DMS 273 treated with DMSO at 0.1 percent for 48 hours (cell line): ENCODE results near the gene ALOX12B.
A peak's percentile ranks its signal among the peaks of the same experiment; 100 is the strongest.

ENCODE experiments used
- DNase-seq: peaks from one replicate; lab custom pipeline; 2025; lab: John Stamatoyannopoulos, UW

The ALOX12B gene

GRCh38 chr17:8087075-8087951 lies at the start of gene ALOX12B:
Gene ALOX12B, minus strand, starts transcription at chr17:8087716. Its CDS starts 274 bp downstream, at chr17:8087442.
- no peak for DNase-seq

- no peak for DNase-seq
Observed at GRCh38 chr17:8133941-8134340, 46.4 kb upstream of the ALOX12B start.

- DNase-seq, result no peak
Observed at GRCh38 chr17:8133399-8133798, 45.9 kb upstream of the ALOX12B start.

GRCh38 chr17:8131844-8132441 lies 44.4 kb upstream of the ALOX12B start:
- DNase-seq, result no peak

GRCh38 chr17:8128125-8128784 lies 40.7 kb upstream of the ALOX12B start:
- no peak for DNase-seq

GRCh38 chr17:8126491-8127066 lies 39.1 kb upstream of the ALOX12B start:
- DNase-seq, result peak; percentile 46

GRCh38 chr17:8125947-8126490 lies 38.5 kb upstream of the ALOX12B start:
- no peak for DNase-seq

- DNase-seq, result peak; percentile 26
Observed at GRCh38 chr17:8125154-8125946, 37.8 kb upstream of the ALOX12B start.

- DNase-seq, result no peak
Observed at GRCh38 chr17:8124350-8125153, 37.0 kb upstream of the ALOX12B start.

GRCh38 chr17:8123695-8124349 lies 36.3 kb upstream of the ALOX12B start, which contains the start of gene HES7:
Gene HES7, minus strand, starts transcription at chr17:8124106. Its CDS starts 22 bp downstream, at chr17:8124084.
- DNase-seq, result no peak

- no peak for DNase-seq
Observed at GRCh38 chr17:8122924-8123694, 35.6 kb upstream of the ALOX12B start.

GRCh38 chr17:8122422-8122923 lies 35.0 kb upstream of the ALOX12B start:
- no peak for DNase-seq

- DNase-seq, result peak; percentile 36
Observed at GRCh38 chr17:8121681-8122421, 34.3 kb upstream of the ALOX12B start.

GRCh38 chr17:8121407-8121680 lies 33.8 kb upstream of the ALOX12B start:
- DNase-seq, result no peak

- peak; percentile 70 for DNase-seq
Observed at GRCh38 chr17:8120520-8121406, 33.2 kb upstream of the ALOX12B start.

- DNase-seq, result peak; percentile 70
Observed at GRCh38 chr17:8119581-8120519, 32.3 kb upstream of the ALOX12B start.
